GM19099 (cell line): Measurements from ENCODE around the gene SEMA3E.

Source experiments
- POLR2A ChIP-seq: IDR thresholded peaks from 3 replicates; pipeline ENCODE4 v1.6.1; 2011; ENCODE audit warnings: low read depth; ENCODE audit not compliant: insufficient read length; ENCODE audit errors: extremely low read depth

The SEMA3E gene

DNA sequence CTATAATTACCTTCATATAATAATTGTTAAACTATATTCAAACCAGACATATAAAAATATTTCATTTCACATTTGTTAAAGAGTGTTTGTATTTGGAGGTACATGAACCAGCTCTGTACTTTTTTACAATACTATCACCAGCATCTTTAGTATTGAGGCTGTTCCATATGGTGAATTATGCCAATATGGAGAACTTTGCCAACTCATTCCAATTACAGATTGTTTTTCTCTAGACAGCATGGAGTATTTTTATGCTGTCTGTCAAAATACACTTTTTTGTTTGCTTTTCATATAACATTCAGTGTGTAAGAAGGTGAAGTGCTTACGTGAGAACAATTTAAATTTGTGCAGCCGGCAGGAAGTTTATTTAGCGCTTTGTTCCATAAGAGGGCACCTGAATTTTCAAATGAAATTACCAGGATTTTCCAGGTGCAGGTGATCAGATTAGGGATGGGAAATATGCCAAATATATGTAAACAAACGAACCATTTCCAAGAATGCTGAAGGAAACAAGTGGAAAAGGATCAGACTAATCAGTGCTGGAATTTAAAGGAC is 54.9 kb downstream of the SEMA3E start:
- no peak for TF ChIP-seq POLR2A

DNA sequence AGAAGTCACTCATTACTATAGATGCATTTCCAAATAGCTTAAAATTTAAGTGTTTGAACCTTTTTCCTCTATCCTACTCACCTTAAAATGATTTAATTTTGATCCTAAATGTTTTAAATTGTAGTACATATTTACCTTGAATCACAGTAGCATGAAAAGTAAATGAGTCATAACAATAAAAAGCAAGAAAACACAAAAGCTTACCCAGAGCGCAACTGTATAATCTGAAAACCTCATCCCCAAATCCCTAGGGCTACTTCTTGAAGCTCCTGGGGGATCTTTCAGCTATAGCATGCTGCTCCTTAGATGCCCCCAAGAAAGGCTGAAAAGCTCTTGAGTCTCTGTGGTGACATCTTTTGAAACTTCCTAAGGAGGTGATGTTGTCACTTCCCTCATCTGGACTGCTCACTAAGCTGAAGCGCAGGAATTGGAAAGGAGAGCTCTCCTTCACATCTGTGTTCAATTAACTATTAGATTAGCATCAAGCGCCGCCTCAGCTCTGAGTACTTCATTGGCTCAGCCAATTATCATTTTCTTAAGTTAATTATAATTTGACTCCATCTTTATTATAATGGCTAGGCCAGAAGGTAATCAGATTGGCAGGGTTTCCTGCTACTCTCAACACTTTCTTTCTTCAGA is 60.2 kb downstream of the SEMA3E start:
- no peak for TF ChIP-seq POLR2A

DNA sequence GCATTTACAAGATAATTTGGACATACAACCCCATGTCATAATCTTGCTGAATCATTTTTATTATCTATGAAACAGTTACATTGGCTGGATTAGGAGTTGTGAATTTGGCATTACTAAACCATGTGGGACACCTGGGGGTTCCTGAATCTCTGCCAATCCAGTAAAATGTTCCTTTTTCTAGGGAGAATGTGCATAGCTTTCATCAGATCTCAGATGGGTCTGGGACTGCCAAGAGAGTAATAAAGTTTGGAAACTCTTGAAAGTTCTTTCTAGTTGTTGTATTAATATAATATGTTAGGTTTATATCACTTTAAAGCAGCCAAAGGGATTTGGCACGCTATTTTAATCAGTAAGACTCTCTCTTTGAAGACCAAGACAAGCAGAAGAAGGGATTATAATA is 62.7 kb downstream of the SEMA3E start:
- no peak for TF ChIP-seq POLR2A

DNA sequence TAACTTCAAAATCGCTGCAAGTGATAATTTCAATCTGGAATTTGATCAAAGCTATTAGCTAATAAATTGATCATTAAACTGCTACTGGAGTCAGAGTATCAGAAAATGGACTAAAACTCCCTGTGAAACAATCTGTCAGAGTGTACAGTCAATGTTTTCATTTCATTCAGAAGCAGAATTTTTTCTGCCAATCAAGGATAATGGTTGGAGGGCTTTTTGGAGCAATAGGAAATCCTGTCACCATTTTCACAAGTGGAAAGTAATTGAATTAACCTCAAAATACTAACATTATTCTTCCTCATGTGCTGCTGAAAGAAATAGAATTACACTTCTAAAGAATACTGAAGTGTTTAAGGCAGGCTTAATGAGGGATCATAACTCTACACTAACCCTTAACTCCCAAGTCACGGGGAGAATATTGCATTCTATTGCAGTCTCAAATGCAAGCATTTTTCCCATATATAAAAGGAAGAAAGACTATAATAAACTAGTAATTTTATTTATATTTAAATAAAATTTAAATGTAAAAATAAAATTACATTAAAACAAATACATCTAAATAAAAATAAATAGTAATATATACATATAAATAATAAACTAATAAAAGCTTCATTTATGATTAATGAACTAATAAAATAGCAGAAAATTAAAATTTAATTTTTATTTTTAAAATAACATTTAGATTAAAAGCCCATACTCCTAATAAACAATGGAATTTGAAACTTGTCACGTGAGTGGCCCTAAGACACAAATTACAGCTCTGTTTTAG is 67.1 kb downstream of the SEMA3E start:
- no peak for TF ChIP-seq POLR2A

DNA sequence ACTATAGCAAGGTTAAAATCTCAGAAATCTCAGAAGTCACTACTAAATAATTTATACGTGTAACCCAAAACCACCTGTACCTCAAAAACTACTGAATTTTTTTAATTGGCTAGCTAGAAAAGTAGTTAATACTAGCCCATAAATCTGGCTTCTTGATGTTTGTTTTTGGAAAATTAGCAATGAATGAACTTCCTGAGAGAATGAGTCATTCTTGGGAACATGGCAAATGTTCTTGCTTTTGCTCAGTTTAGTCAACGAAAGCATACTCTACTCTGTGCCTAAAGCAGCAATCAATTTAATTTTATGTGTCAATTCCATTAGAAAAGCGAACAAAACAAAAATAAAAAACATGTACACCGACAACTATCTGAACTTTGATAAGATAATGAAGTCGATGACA is 69.2 kb downstream of the SEMA3E start:
- TF ChIP-seq POLR2A, result no peak

DNA sequence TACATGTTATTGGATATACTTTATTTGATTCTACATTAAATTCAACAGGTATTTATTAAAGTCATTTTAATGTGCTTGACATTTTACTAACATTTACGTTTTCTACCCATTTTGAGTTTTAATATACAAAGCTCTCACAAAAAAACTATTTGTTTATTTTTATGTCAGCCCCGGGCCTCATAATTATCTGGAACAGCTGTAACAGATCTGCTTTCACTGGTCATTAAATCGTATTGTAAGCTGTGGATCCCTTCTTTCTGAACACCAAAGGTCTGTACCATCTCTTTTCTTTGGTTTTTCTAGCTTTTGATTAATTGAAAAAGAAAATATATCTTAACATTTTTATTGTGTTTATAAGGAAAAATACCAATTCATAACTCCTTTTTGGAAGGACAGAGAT is 73.5 kb downstream of the SEMA3E start:
- no peak for TF ChIP-seq POLR2A

DNA sequence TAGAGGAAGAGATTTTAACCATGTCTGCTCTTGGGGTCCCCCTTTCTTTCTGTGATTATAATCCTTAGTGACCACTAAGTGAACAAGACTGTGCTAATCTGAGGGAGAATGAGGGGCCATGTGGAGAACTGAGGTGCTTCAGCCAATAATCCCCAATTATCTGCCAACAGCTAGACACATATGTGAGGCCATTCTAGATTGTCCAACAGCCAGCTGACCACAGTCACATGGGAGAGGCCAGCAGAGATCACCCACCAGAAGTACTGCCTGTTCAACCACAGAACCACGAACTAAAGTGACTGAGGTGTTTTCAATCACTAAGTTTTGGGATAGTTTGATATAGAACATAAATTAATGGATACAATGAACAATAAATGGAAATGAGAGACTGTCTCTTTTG is 74.3 kb downstream of the SEMA3E start:
- no peak for TF ChIP-seq POLR2A

DNA sequence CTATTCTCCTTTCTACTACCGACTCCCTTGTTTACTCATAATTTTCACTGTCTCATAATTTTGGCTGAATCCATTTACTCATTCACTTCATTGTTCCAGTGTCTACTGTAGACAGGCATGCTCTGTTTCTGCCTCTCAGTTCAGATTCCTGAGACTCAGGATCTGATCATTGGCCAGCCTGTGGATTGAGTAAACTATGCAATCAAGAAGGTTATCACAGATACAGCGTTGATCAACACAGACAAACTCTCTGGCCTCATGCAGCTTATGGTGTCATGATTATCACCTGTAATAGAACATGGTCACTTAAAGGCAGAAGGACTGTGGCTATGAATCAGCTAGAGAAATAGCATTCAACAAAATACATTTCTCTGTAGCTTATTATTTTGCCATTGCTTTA is 86.0 kb downstream of the SEMA3E start:
- no peak for TF ChIP-seq POLR2A

DNA sequence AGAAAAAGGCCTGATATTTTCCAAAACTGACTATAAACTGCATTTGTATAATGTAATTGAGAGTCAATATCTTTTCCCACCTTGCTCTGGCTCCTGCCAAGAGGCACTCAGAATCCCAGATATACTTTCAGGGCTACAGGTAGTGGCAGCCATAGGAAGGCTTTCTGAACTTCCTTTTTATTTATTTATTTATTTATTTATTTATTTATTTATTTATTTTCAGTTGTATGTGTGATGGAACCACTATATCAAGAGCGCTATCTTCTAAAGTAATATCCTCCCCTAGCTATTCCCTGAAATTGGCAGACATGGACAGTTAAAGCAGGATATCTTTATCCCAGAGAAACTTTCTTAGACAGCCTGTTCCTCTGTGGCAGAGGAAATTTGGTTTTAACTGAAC is 86.7 kb downstream of the SEMA3E start:
- no peak for TF ChIP-seq POLR2A

DNA sequence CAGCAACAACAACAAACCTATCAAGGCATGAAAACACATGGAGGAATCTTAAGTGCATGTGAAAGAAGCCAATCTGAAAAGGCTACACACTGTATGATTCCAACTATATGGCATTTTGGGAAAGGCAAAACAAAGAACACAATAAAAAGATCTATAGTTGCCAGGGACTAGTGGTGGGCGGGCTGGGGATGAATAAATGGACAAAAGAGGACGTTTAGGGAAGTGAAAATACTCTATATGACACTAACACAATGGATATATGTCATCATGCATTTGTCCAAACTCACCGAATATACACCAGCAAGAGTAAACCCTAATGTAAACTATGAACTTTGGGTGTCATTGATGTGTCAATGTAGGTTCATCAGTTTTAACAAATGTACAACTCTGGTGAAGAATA is 89.1 kb downstream of the SEMA3E start:
- no peak for TF ChIP-seq POLR2A

DNA sequence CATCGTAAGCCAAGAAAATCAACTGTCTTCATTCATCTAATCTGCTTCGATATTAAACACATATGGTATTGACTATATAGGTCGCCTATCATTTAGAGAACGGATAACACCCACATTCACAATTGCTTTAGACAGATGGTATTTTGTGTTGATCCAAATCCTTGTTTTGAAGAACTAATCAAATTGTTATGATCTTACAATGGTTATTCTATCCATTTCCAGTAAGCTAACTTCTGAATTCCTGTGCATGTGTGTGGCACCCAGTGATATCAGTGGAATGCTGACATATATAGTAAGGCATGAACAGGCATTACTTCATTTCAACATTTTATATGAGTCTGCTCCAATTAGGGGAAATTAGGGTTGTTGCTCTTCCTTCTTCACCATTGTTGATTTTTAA is 98.8 kb downstream of the SEMA3E start:
- no peak for TF ChIP-seq POLR2A

DNA sequence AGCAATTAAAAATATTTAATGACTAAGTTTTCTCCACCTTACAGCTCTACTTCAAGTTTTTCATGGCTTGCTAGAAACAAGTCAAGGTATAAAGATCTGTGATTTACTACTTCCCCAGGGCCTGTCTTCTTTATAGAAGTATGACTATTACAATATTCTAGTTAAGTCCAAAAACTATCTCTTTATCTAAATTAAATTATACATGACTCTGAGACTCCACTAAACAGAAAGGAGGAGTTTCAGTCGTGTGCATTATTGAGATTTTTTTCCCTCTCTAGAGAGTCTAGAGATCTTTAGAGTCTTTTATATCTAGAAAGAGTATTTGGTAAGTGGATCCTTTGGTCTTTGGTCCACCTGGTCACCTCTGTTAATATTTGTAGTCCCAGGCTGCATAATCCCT is 100.7 kb downstream of the SEMA3E start:
- TF ChIP-seq POLR2A, result no peak

DNA sequence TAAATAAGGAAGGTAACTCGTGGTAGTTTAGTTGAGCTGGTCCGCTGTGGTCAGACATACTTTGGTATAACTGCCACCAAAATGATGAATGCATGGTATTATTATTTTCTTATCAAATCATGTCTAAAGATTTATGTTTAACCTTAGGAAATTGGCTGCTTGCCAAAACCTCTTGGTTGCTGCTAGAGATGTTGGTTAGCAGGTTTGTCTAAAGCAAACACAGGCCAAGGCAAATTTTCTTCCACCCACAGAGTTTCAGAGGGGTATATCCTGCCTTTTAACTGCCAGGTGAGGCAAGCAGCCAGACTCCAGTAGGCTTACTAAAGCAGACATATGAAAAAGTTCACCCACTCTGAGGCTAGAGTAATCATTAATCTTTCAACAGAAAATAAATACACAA is 101.4 kb downstream of the SEMA3E start:
- no peak for TF ChIP-seq POLR2A

DNA sequence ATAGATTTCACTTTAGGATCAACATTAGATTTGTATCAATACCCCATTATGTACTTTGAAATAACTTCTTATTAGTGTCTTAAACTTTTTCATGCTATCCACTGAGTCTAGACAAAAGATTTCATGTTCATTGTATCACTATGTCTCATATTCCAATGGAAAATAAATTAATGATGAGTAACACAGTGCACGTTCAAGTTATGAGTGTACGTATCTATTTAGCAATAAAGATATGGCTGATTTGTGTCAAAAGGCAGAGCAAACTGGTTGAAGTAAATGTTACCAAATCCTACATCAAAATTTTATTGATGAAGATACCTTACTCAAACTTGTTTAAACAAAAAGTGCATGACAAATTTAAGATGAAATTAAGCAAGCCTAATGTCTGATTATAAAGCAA is 102.4 kb downstream of the SEMA3E start:
- TF ChIP-seq POLR2A, result no peak

DNA sequence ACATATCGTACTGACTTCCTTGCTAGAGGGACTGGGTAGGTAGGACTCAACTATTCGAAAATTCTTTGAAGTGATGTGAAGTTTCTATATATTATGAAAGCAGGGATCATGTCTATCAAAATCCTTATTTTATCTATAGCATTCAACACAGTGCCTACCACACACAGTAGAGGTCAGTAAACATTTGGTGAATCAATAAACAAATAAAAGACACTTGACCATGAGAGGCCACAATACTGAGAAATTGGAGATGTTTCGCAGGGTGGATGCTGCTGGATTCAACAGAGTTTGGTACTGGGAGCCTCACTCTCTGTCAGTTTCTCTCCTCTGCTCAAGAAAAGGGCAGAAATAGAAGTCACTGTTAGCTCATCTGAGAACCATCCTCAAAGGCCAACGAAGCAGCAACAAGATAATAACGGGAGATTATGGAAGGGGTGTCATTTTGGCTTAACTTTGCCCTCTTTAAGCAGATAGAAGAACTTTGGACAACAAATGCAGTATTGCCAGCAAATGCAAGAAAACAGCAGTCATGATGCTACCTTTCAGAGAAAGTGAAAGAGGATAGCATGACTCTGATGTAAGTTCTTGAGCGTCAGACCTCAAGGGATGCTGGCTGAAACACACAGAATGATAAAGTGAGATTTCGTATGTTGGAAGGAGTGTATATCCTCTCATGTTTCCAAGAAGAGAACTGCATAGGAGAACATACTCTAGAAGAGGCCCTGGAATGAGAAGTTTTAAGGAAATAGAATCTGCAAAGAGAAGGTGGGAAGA is 107.6 kb downstream of the SEMA3E start:
- no peak for TF ChIP-seq POLR2A

DNA sequence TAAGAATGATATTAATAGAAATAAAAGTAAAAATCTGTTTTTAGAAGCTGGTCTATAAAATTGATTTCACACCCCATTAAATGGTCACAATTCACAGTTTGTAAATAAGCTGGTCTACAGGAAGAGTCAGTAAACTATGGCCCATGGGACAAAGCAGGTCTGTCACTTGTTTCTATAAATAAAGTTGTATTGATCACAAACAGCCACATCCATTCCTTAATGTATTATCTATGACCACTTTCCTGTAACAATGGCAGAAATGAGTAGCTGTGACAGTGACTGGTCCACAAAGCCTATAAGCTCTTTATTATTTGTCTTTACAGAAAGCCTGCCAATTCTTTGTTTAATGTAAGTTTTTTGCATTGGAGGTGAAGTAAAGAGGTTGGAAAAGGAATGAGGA is 114.5 kb downstream of the SEMA3E start:
- TF ChIP-seq POLR2A, result no peak
